GM12891 (cell line): Measurements from ENCODE around the gene KIDINS220.

ENCODE experiments used
- PAX5 ChIP-seq: IDR thresholded peaks from 2 replicates; pipeline ENCODE4 v1.6.1; 2011; ENCODE audit warnings: low read length, moderate library complexity, mild to moderate bottlenecking; ENCODE audit not compliant: insufficient read depth, severe bottlenecking
- POLR2A ChIP-seq: IDR thresholded peaks from 2 replicates; pipeline ENCODE4 v1.6.1; 2011; ENCODE audit warnings: low read depth, low read length, control low read depth
- POLR2AphosphoS5 ChIP-seq: IDR thresholded peaks from 2 replicates; pipeline ENCODE4 v1.6.1; 2011; ENCODE audit warnings: low read depth, low read length, control low read depth
- TAF1 ChIP-seq: IDR thresholded peaks from 2 replicates; pipeline ENCODE4 v1.6.1; 2011; ENCODE audit warnings: low read depth, low read length, control low read depth

GRCh38 chr2:8856176-8856575 is 18.8 kb upstream of the KIDINS220 start:
- TF ChIP-seq POLR2A, result no peak
- TF ChIP-seq POLR2AphosphoS5, result no peak
- TF ChIP-seq PAX5, result no peak
- no peak for TF ChIP-seq TAF1
